ENCODE data around the gene FRAS1.

Gene FRAS1

DNA sequence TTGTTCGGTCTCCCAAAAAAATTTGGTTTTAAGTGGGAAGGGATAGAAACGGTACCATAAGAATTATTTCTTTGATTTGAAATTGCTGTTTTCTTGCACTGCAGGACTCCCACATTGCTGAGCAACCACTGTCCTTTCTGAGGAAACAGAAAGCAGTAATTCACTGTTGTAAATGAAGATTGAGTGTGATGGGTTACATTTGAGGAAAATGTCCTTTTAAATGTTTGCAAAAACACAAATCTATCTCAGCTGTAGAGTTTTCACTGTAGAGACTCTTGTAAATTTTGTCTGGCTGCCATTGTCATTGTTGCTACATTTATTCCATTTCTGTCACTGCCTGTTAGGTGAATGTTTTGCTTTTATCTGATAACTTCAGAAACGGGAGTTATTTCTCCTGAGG, 105.2 kb downstream of the FRAS1 start:
- no peak for TF ChIP-seq POLR2AphosphoS5 (IDR thresholded peaks at IDR 0.05; ENCODE audit: low read depth, low read length)
- no peak for TF ChIP-seq SIN3A (IDR thresholded peaks at IDR 0.05; ENCODE audit: borderline replicate concordance, insufficient read depth, low read length)
- no peak for TF ChIP-seq REST (IDR thresholded peaks at IDR 0.05; ENCODE audit: insufficient read depth in 1 of 2, low read depth in 2 of 2, low read length in 2 of 2)
- no peak for TF ChIP-seq TAF1 (IDR thresholded peaks at IDR 0.05; ENCODE audit: borderline replicate concordance, insufficient read depth, low read length)
- no peak for TF ChIP-seq FOXP2 (optimal IDR thresholded peaks at IDR 0.05; ENCODE audit: borderline replicate concordance, extremely low read depth, extremely low read length, insufficient read depth)

DNA sequence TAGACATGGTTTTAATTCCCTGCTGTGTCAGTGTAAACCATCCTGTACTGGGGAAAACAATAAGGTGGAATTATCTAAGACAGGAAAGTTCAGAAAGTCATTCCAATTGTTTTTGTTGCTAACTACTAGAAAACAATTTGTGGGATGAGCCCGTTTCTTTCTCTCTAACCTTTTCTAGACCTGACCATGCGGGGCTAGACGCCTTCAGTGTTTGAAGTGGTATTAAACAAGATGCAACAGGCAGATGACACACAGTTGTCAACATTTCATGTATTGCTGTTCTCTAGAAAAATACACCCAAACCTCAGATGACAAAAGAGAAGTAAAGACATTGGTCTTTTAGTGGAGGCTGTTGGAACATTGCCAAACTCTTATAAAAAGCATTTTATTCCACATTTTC, 105.7 kb downstream of the FRAS1 start:
- TF ChIP-seq REST (IDR thresholded peaks at IDR 0.05; ENCODE audit: insufficient read depth in 1 of 2, low read depth in 2 of 2, low read length in 2 of 2) (no peak), FOXP2 (optimal IDR thresholded peaks at IDR 0.05; ENCODE audit: borderline replicate concordance, extremely low read depth, extremely low read length, insufficient read depth) (no peak), TAF1 (IDR thresholded peaks at IDR 0.05; ENCODE audit: borderline replicate concordance, insufficient read depth, low read length) (no peak), POLR2AphosphoS5 (IDR thresholded peaks at IDR 0.05; ENCODE audit: low read depth, low read length) (no peak), SIN3A (IDR thresholded peaks at IDR 0.05; ENCODE audit: borderline replicate concordance, insufficient read depth, low read length) (no peak)

- TF ChIP-seq SIN3A (IDR thresholded peaks at IDR 0.05; ENCODE audit: borderline replicate concordance, insufficient read depth, low read length): no peak
- TF ChIP-seq FOXP2 (optimal IDR thresholded peaks at IDR 0.05; ENCODE audit: borderline replicate concordance, extremely low read depth, extremely low read length, insufficient read depth): no peak
- no peak for TF ChIP-seq REST (IDR thresholded peaks at IDR 0.05; ENCODE audit: insufficient read depth in 1 of 2, low read depth in 2 of 2, low read length in 2 of 2)
- TF ChIP-seq POLR2AphosphoS5 (IDR thresholded peaks at IDR 0.05; ENCODE audit: low read depth, low read length): no peak
- TF ChIP-seq TAF1 (IDR thresholded peaks at IDR 0.05; ENCODE audit: borderline replicate concordance, insufficient read depth, low read length): no peak
These were observed 108.6 kb downstream of the FRAS1 start for GRCh38 chr4:78165758-78166157.

- TF ChIP-seq POLR2AphosphoS5 (IDR thresholded peaks at IDR 0.05; ENCODE audit: low read depth, low read length) (no peak), FOXP2 (optimal IDR thresholded peaks at IDR 0.05; ENCODE audit: borderline replicate concordance, extremely low read depth, extremely low read length, insufficient read depth) (no peak), SIN3A (IDR thresholded peaks at IDR 0.05; ENCODE audit: borderline replicate concordance, insufficient read depth, low read length) (no peak), TAF1 (IDR thresholded peaks at IDR 0.05; ENCODE audit: borderline replicate concordance, insufficient read depth, low read length) (no peak), REST (IDR thresholded peaks at IDR 0.05; ENCODE audit: insufficient read depth in 1 of 2, low read depth in 2 of 2, low read length in 2 of 2) (no peak)
These were observed 109.5 kb downstream of the FRAS1 start for GRCh38 chr4:78166622-78167021.

- TF ChIP-seq POLR2AphosphoS5 (IDR thresholded peaks at IDR 0.05; ENCODE audit: low read depth, low read length) (no peak), FOXP2 (optimal IDR thresholded peaks at IDR 0.05; ENCODE audit: borderline replicate concordance, extremely low read depth, extremely low read length, insufficient read depth) (no peak), TAF1 (IDR thresholded peaks at IDR 0.05; ENCODE audit: borderline replicate concordance, insufficient read depth, low read length) (no peak), SIN3A (IDR thresholded peaks at IDR 0.05; ENCODE audit: borderline replicate concordance, insufficient read depth, low read length) (no peak), REST (IDR thresholded peaks at IDR 0.05; ENCODE audit: insufficient read depth in 1 of 2, low read depth in 2 of 2, low read length in 2 of 2) (no peak)
These were observed 110.4 kb downstream of the FRAS1 start for GRCh38 chr4:78167510-78167909.

All from PFSK-1 (cell line).